GM18907 (cell line): ENCODE data around the gene CCDC47.
"Not testable (repeated sequence)": the region's sequence is repeated elsewhere in the genome, so short reads cannot be mapped to it uniquely, and the experiment has no call there.

ENCODE experiments used
- ATAC-seq: cut with Tn5 transposase; IDR thresholded peaks from one replicate; pipeline ENCODE4 v1.9.1; 2021; ENCODE audit warnings: mild to moderate bottlenecking, moderate library complexity; ENCODE audit not compliant: unreplicated experiment

CCDC47 gene

DNA sequence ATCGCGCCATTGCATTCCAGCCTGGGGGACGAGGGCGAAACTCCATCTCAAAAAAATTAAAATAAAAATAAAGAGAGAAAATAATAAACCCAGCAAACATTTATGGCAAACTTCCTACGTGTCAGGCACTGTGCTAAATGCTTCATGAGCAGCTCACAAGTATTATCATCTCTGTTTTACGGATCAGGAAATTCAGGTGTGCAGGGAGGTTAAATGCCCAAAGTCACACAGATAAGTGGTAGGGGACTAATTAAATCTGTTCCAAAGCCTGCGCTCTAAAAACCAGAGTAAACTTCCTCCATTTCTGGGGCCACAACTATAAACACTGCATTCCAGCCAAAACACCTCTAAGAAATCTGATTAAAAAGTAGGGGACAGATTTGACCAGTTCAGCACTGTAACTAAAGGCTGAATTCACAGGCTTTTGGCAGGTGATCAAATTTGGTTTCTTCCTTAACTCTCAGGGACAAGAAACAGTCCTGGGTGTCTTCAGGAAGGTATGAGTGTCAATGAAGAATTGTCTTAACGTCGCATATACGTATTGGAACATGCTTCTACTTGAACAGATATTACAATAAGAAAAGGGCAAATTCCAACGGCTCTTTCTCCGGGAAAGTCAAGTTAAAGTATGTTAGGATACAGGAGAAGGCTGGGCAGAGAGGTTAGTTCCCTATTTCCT is 32.8 kb downstream of the CCDC47 start:
- ATAC-seq, result no peak

DNA sequence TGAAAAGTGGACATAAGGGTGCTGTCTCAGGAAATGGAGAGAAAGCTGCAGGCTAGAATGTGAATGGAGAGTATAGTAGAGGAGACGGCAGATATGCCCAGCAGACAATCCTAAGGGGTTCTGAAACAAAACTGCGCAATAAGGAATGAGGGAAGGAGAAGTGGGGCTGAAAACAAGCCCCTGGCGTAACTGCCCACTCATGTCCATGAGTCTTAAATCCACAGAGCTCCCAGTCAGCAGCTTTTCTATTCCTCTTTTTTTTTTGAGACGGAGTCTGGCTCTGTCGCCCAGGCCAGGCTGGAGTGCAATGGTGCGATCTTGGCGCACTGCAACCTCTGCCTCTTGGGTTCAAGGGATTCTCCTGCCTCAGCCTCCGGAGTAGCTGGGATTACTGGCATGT is 37.7 kb downstream of the CCDC47 start:
- no peak for ATAC-seq

- no peak for ATAC-seq
Measured at GRCh38 chr17:63722403-63722802, 51.0 kb downstream of the CCDC47 start.

GRCh38 chr17:63720194-63720593 is 53.2 kb downstream of the CCDC47 start:
- ATAC-seq, result not testable (repeated sequence)

- no peak for ATAC-seq
Measured at GRCh38 chr17:63718988-63719387, 54.4 kb downstream of the CCDC47 start.

DNA sequence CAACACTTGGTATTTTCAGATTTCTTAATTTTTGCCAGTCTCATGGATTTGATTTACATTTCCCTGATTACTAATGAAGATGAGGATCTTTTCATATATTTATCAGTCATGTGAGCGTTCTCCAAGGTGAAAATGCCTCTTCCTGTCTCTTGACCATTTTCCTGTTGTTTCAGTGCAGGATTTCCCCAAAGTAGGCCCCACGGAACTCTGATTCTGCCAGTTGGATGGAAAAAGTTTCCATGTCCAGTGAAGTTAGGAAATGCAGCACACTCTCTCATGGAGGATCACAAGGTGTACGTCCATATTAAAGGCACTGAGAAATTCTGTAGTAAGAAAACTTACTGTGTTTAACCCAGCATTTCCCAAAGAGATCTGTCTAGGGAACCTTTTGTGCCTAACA is 57.0 kb downstream of the CCDC47 start:
- ATAC-seq, result no peak

- ATAC-seq, result no peak
Measured at GRCh38 chr17:63714550-63715277, 58.7 kb downstream of the CCDC47 start.

DNA sequence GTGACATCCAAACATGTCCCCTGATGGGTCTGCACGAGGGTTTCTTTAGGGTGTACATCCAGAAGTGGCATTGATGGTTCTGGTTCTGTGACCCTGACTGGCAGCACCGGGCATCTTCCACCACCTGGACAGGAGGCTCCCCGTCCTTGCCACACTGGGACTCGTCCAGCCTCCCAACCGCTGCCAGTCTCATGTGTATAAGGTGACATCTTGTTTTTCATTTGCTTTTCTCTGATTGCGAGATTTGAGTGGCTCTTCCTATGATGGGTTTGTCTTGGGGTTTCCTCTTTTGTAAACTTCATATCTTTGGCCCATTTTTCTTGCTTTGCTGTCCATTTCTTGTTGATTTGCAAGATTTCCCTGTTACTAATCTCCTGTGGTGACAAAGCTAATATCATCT is 64.3 kb downstream of the CCDC47 start:
- no peak for ATAC-seq

GRCh38 chr17:63707151-63707550 is 66.2 kb downstream of the CCDC47 start:
- ATAC-seq, result no peak

DNA sequence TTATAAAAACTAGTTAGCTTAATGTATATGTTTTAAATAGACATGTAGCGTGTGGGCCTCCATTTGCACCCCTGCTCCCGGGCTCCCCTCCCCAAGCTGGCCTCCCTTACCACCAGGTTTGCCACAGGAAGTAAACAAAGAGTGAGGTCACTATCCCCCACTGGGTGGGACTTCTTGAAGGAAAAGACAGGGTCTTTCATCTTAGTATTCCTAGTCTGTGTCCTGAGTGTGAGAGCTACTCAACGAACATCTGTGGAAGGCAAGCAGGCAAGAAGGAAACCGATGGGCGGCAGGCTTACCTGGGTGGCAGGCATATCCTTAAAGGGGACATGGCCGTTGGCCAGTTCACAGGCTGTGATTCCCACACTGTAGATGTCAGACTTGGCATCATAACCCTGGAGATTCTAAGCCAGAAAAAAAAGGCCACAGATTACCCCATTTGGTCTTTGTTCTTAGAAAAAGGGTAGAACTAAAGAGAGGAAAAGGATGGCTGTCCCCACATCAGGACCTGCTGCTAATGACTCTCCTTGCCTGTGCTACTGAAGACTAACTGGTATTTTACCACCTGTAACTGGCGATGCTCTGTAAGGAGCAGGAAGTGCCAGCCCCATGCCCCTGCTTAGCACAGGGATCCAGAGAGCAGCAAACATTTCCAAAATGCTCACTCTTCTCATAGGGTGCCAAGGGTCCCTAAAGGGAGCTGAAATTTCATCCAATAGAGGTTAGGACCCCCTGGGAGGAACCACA is 66.9 kb downstream of the CCDC47 start:
- ATAC-seq, result no peak

DNA sequence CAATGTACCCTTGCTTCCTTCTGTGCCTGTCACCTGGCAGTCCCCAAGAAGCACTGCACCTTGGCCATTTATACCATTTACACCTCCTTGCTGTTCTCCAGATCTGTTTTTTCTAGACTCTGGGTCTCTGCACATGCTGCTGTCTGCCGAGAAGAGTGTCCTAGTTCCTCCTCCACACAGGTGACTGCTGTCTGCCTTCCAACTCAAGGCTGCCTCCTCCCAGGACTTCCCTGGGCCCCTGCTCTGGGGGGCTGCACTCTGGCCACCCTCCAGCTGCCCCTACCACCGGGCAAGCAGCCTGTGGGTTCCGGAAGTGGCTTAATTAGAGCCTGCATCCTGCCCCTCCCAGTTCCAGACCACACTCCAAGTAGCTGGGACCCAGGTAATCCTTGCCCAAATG is 67.7 kb downstream of the CCDC47 start:
- no peak for ATAC-seq

DNA sequence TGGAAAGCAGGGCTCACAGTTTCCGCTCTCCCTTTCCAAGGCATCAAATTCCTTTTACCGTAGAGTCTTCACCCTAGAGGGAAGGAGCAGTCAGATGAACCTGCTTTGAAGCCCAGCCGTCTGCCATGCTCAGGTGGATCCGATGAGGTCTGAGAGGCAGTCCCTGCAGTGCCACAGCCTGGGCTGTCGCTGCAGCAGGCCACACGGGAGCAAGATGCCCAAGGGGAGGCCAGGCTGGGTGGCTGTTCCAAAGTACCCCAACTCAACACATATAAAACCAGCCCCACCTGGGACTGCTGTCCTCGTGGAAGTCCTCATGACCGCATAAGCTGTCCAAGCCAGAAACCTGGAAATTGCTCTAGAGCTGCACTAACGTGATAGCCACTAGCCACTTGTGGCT is 68.6 kb downstream of the CCDC47 start:
- no peak for ATAC-seq

GRCh38 chr17:63704259-63704576 is 69.2 kb downstream of the CCDC47 start:
- no peak for ATAC-seq

DNA sequence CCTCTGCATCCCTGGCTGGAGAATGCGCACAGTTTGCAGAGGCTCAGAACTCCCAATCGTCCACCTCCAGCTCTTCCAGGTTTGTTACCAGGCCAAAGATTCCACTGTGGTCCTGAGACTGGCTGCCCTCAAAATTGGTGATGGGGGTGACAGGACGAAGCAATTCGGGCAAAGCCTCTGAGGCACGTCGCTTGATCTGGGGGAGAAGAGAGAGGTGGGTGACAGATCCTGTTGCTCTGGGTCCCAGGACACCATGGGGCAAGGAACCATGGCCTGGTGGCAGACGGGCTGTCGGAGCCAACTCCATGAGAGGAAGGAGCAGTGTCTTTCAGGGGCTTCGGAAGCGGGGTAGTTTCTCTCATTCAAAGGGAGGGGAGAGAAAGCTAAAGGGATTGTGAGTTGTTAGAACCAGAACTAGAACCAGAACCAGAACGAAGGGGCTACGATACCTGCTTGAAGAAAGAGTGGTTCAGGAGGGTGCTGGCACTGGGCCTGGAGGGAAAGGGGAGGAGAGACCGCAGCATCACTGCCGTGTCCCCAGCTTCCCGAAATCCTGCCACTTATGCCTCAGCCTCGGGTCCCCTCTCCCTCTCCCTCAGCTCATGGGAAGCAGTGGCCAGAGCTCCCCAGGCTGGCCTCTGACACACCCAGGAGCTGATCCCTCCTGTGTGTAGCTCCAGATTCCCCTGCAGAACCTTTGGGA is 69.7 kb downstream of the CCDC47 start:
- ATAC-seq, result no peak

- no peak for ATAC-seq
Measured at GRCh38 chr17:63703029-63703428, 70.4 kb downstream of the CCDC47 start.

- ATAC-seq, result no peak
Measured at GRCh38 chr17:63702721-63703015, 70.7 kb downstream of the CCDC47 start.

GRCh38 chr17:63701868-63702720 is 71.3 kb downstream of the CCDC47 start:
- no peak for ATAC-seq

DNA sequence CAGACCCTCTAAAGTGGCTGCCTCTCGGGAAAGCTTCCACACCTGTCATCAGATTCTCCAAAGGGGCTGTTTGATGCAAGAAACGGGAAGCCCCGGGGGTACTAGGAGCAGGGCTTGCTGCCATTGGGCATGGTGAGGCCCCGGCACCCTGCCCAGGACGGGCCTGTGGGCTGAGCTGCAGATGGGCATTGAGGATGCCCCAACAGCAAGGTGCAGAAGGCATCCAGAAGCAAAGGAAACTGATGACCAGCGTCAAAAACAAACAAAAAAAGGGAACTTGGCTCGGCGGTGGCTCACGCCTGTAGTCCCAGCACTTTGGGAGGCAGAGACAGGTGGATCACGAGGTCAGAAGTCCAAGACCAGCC is 72.0 kb downstream of the CCDC47 start:
- no peak for ATAC-seq

- no peak for ATAC-seq
Measured at GRCh38 chr17:63700528-63701455, 72.6 kb downstream of the CCDC47 start.
